ENCODE measurements around the gene HTRA2.

The HTRA2 gene

GRCh38 chr2:74534411-74534810 is 4.7 kb downstream of the HTRA2 start:
- ChIA-PET POLR2A (interaction anchor here (1.1 kb wide), 1 partner anchor 30 kb away, joined by 3 read pairs; no protein-coding TSS in a partner anchor), CTCF (interaction anchor here (8.9 kb wide), 1 partner anchor 52 kb away, joined by 137 read pairs; no protein-coding TSS in a partner anchor)
- DNase-seq (ENCODE audit: low read depth, low spot score), result no peak
- no peak for TF ChIP-seq CTCF (IDR thresholded peaks at IDR 0.05; ENCODE audit: insufficient read depth, low read length, missing control alignments)
- H3K4me3 ChIP-seq (ENCODE audit: low read depth, low read length), result no peak overlapping the region

- no peak for DNase-seq (ENCODE audit: low read depth, low spot score)
- TF ChIP-seq CTCF (IDR thresholded peaks at IDR 0.05; ENCODE audit: insufficient read depth, low read length, missing control alignments), result no peak
- H3K4me3 ChIP-seq (ENCODE audit: low read depth, low read length), result no peak overlapping the region
- POLR2A ChIA-PET, result interaction anchor here (1.0 to 1.1 kb wide), 2 partner anchors 29 to 53 kb away, joined by 3 read pairs; no protein-coding TSS in a partner anchor
- CTCF ChIA-PET, result interaction anchor here (1.6 to 8.9 kb wide), 2 partner anchors 12 to 51 kb away, joined by 4 to 137 read pairs; no protein-coding TSS in a partner anchor
These were observed 5.8 kb downstream of the HTRA2 start for GRCh38 chr2:74535440-74535965.

- ChIA-PET POLR2A (interaction anchor here (1.0 kb wide), 1 partner anchor 52 kb away, joined by 3 read pairs; no protein-coding TSS in a partner anchor), CTCF (interaction anchor here (1.6 to 8.9 kb wide), 2 partner anchors 11 to 50 kb away, joined by 4 to 137 read pairs; no protein-coding TSS in a partner anchor)
- no peak overlapping the region for H3K4me3 ChIP-seq (ENCODE audit: low read depth, low read length)
- TF ChIP-seq CTCF (IDR thresholded peaks at IDR 0.05; ENCODE audit: insufficient read depth, low read length, missing control alignments), result no peak
- no peak for DNase-seq (ENCODE audit: low read depth, low spot score)
These were observed 6.6 kb downstream of the HTRA2 start for GRCh38 chr2:74536166-74536950.

- ChIA-PET CTCF (no interaction called here), POLR2A (no interaction called here)
- DNase-seq (ENCODE audit: low read depth, low spot score), result no peak
- no peak for TF ChIP-seq CTCF (IDR thresholded peaks at IDR 0.05; ENCODE audit: insufficient read depth, low read length, missing control alignments)
- no peak overlapping the region for H3K4me3 ChIP-seq (ENCODE audit: low read depth, low read length)
These were observed 7.4 kb downstream of the HTRA2 start for GRCh38 chr2:74537140-74537539.

- no peak for DNase-seq (ENCODE audit: low read depth, low spot score)
- CTCF ChIA-PET, result interaction anchor here (3.0 to 4.3 kb wide), 2 partner anchors 8 to 48 kb away, joined by 18 to 44 read pairs; partner anchors contain the start of genes AUP1 and HTRA2
- POLR2A ChIA-PET, result interaction anchor here (1.7 kb wide), 1 partner anchor 9 kb away, joined by 4 read pairs; the partner anchor contains the start of genes AUP1 and HTRA2
- TF ChIP-seq CTCF (IDR thresholded peaks at IDR 0.05; ENCODE audit: insufficient read depth, low read length, missing control alignments), result no peak
- no peak overlapping the region for H3K4me3 ChIP-seq (ENCODE audit: low read depth, low read length)
These were observed 9.2 kb downstream of the HTRA2 start for GRCh38 chr2:74538881-74539339.

- POLR2A ChIA-PET, result no interaction called here
- no peak for TF ChIP-seq CTCF (IDR thresholded peaks at IDR 0.05; ENCODE audit: insufficient read depth, low read length, missing control alignments)
- no peak overlapping the region for H3K4me3 ChIP-seq (ENCODE audit: low read depth, low read length)
- CTCF ChIA-PET, result interaction anchor here (3.0 to 4.3 kb wide), 2 partner anchors 9 to 47 kb away, joined by 18 to 44 read pairs; partner anchors contain the start of genes AUP1 and HTRA2
- DNase-seq (ENCODE audit: low read depth, low spot score), result no peak
These were observed 10.6 kb downstream of the HTRA2 start for GRCh38 chr2:74540291-74540690.

Data from AG04449 (cell line).